Activated CD4-positive, alpha-beta memory T cell treated with anti-CD3 and anti-CD28 coated beads for 36 hours (primary cell): ENCODE data around the gene GJB4. TPM values are rescaled to one million over a fixed set of nuclear protein-coding genes. Genes with fewer than 3 reads are reported as not detected.
"Not testable (repeated sequence)": the region's sequence is repeated elsewhere in the genome, so short reads cannot be mapped to it uniquely, and the experiment has no call there.

Source experiments
- CTCF ChIA-PET: fragments of 350-600 bp; sonication (Branson Sonifier 250); formaldehyde crosslinking; loops from one replicate; lab custom pipeline; 2021; ENCODE audit warnings: antibody characterized with exemption, inconsistent platforms; lab: Charles Lee
- POLR2A ChIA-PET: fragments of 350-600 bp; sonication (Branson Sonifier 250); formaldehyde crosslinking; loops from one replicate; lab custom pipeline; 2021; ENCODE audit warnings: antibody characterized with exemption; lab: Charles Lee
- DNase-seq: peaks from one replicate; pipeline ENCODE4 v3.0.0-alpha.2; 2020
- H3K27ac Mint-ChIP-seq: one replicate; pipeline ENCODE4 v1.8.0; 2021; ENCODE audit warnings: mixed read lengths
- H3K27me3 Mint-ChIP-seq: one replicate; pipeline ENCODE4 v1.8.0; 2021; ENCODE audit warnings: mixed read lengths
- H3K36me3 Mint-ChIP-seq: one replicate; pipeline ENCODE4 v1.8.0; 2021; ENCODE audit warnings: mixed read lengths
- H3K4me1 Mint-ChIP-seq: one replicate; pipeline ENCODE4 v1.8.0; 2021; ENCODE audit warnings: low read depth, mixed read lengths
- H3K4me3 Mint-ChIP-seq: one replicate; pipeline ENCODE4 v1.8.0; 2021; ENCODE audit warnings: mild to moderate bottlenecking, mixed read lengths
- H3K9me3 Mint-ChIP-seq: one replicate; pipeline ENCODE4 v1.8.0; 2021; ENCODE audit warnings: mixed read lengths
- intact Hi-C: fragments of 100-400 bp; cut with micrococcal nuclease; formaldehyde crosslinking; loops from one replicate; pipeline ENCODE4 v1.15.1; 2023
- total RNA-seq, 2 experiments: library from RNA; stranded (reverse); gene quantifications; one replicate each; pipeline ENCODE4 v1.2.3, GENCODE V29; 2021

The GJB4 gene
- total RNA-seq, 2 experiments from 2014 or later = not detected

- Mint-ChIP-seq H3K36me3 (no peaks in the 10 kb centered on the region), H3K9me3 (no peaks in the 10 kb centered on the region), H3K4me3 (no peak overlapping the region), H3K27ac (no peak overlapping the region), H3K27me3 (peaks cover 1% of the 10 kb centered on the region), H3K4me1 (no peaks in the 10 kb centered on the region)
- intact Hi-C loops = no loop called here
- DNase-seq = no peak
- POLR2A ChIA-PET = no interaction called here
- CTCF ChIA-PET = no interaction called here
These were observed 11.5 kb downstream of the GJB4 start for GRCh38 chr1:34770891-34771504.

GRCh38 chr1:34771573-34772371 lies 12.2 kb downstream of the GJB4 start:
- DNase-seq = no peak
- H3K27me3 Mint-ChIP-seq = peaks cover 1% of the 10 kb centered on the region
- ChIA-PET CTCF (no interaction called here), POLR2A (no interaction called here)
- H3K4me1 Mint-ChIP-seq = no peaks in the 10 kb centered on the region
- no peak overlapping the region for H3K27ac Mint-ChIP-seq
- H3K4me3 Mint-ChIP-seq = no peak overlapping the region
- H3K9me3 Mint-ChIP-seq = no peaks in the 10 kb centered on the region
- H3K36me3 Mint-ChIP-seq = no peaks in the 10 kb centered on the region
- intact Hi-C loops = no loop called here

GRCh38 chr1:34773114-34773513 lies 13.6 kb downstream of the GJB4 start:
- CTCF ChIA-PET, intact Hi-C loops, H3K4me1 Mint-ChIP-seq, DNase-seq, H3K36me3 Mint-ChIP-seq, H3K4me3 Mint-ChIP-seq, POLR2A ChIA-PET, H3K9me3 Mint-ChIP-seq, H3K27ac Mint-ChIP-seq, H3K27me3 Mint-ChIP-seq: not testable (repeated sequence)

- Mint-ChIP-seq H3K4me1 (no peaks in the 10 kb centered on the region), H3K4me3 (no peak overlapping the region), H3K9me3 (no peaks in the 10 kb centered on the region), H3K36me3 (no peaks in the 10 kb centered on the region), H3K27ac (no peak overlapping the region), H3K27me3 (peaks cover 13% of the 10 kb centered on the region)
- intact Hi-C loops = no loop called here
- POLR2A ChIA-PET = no interaction called here
- DNase-seq = no peak
- CTCF ChIA-PET = interaction anchor here (0.6 kb wide), 1 partner anchor 12 kb away, joined by 3 read pairs; no protein-coding TSS in a partner anchor
These were observed 15.4 kb downstream of the GJB4 start for GRCh38 chr1:34774957-34775356.

GRCh38 chr1:34776911-34777310 lies 17.4 kb downstream of the GJB4 start:
- CTCF ChIA-PET = no interaction called here
- no peaks in the 10 kb centered on the region for H3K4me1 Mint-ChIP-seq
- H3K36me3 Mint-ChIP-seq = no peaks in the 10 kb centered on the region
- no peak overlapping the region for H3K27ac Mint-ChIP-seq
- H3K9me3 Mint-ChIP-seq = no peaks in the 10 kb centered on the region
- no peak for DNase-seq
- intact Hi-C loops = no loop called here
- H3K27me3 Mint-ChIP-seq = peaks cover 20% of the 10 kb centered on the region
- H3K4me3 Mint-ChIP-seq = no peak overlapping the region
- POLR2A ChIA-PET = no interaction called here

GRCh38 chr1:34777519-34778321 lies 18.2 kb downstream of the GJB4 start:
- no peak for DNase-seq
- CTCF ChIA-PET = interaction anchor here (1.8 kb wide), 1 partner anchor 35 kb away, joined by 5 read pairs; no protein-coding TSS in a partner anchor
- H3K4me1 Mint-ChIP-seq = no peaks in the 10 kb centered on the region
- POLR2A ChIA-PET = no interaction called here
- H3K36me3 Mint-ChIP-seq = no peaks in the 10 kb centered on the region
- no peaks in the 10 kb centered on the region for H3K9me3 Mint-ChIP-seq
- intact Hi-C loops = no loop called here
- H3K27ac Mint-ChIP-seq = no peak overlapping the region
- H3K27me3 Mint-ChIP-seq = peaks cover 27% of the 10 kb centered on the region
- no peak overlapping the region for H3K4me3 Mint-ChIP-seq

- CTCF ChIA-PET = interaction anchor here (1.8 kb wide), 1 partner anchor 36 kb away, joined by 5 read pairs; no protein-coding TSS in a partner anchor
- H3K27ac Mint-ChIP-seq = no peak overlapping the region
- H3K27me3 Mint-ChIP-seq = peaks cover 32% of the 10 kb centered on the region
- H3K36me3 Mint-ChIP-seq = no peaks in the 10 kb centered on the region
- H3K4me1 Mint-ChIP-seq = no peaks in the 10 kb centered on the region
- no peaks in the 10 kb centered on the region for H3K9me3 Mint-ChIP-seq
- POLR2A ChIA-PET = no interaction called here
- no peak overlapping the region for H3K4me3 Mint-ChIP-seq
- intact Hi-C loops = no loop called here
- DNase-seq = no peak
These were observed 18.8 kb downstream of the GJB4 start for GRCh38 chr1:34778381-34778780.

GRCh38 chr1:34779005-34779404 lies 19.5 kb downstream of the GJB4 start:
- no peak for DNase-seq
- no peak overlapping the region for H3K27ac Mint-ChIP-seq
- ChIA-PET CTCF (interaction anchor here (1.8 kb wide), 1 partner anchor 36 kb away, joined by 5 read pairs; no protein-coding TSS in a partner anchor), POLR2A (no interaction called here)
- H3K36me3 Mint-ChIP-seq = no peaks in the 10 kb centered on the region
- no peaks in the 10 kb centered on the region for H3K9me3 Mint-ChIP-seq
- H3K27me3 Mint-ChIP-seq = peaks cover 33% of the 10 kb centered on the region
- H3K4me3 Mint-ChIP-seq = no peak overlapping the region
- H3K4me1 Mint-ChIP-seq = no peaks in the 10 kb centered on the region
- intact Hi-C loops = no loop called here

- ChIA-PET POLR2A (no interaction called here), CTCF (interaction anchor here (1.8 kb wide), 1 partner anchor 37 kb away, joined by 5 read pairs; no protein-coding TSS in a partner anchor)
- H3K36me3 Mint-ChIP-seq = no peaks in the 10 kb centered on the region
- H3K4me3 Mint-ChIP-seq = no peak overlapping the region
- no peak overlapping the region for H3K27ac Mint-ChIP-seq
- no peaks in the 10 kb centered on the region for H3K9me3 Mint-ChIP-seq
- no peak for DNase-seq
- no peaks in the 10 kb centered on the region for H3K4me1 Mint-ChIP-seq
- intact Hi-C loops = no loop called here
- H3K27me3 Mint-ChIP-seq = peaks cover 33% of the 10 kb centered on the region
These were observed 20.0 kb downstream of the GJB4 start for GRCh38 chr1:34779526-34779925.

- no peak overlapping the region for H3K4me3 Mint-ChIP-seq
- peaks cover 33% of the 10 kb centered on the region for H3K27me3 Mint-ChIP-seq
- H3K36me3 Mint-ChIP-seq = no peaks in the 10 kb centered on the region
- no peaks in the 10 kb centered on the region for H3K9me3 Mint-ChIP-seq
- ChIA-PET CTCF (no interaction called here), POLR2A (no interaction called here)
- no peaks in the 10 kb centered on the region for H3K4me1 Mint-ChIP-seq
- H3K27ac Mint-ChIP-seq = no peak overlapping the region
- DNase-seq = no peak
- intact Hi-C loops = no loop called here
These were observed 20.4 kb downstream of the GJB4 start for GRCh38 chr1:34779962-34780361.

- Mint-ChIP-seq H3K27ac (no peak overlapping the region), H3K4me1 (no peaks in the 10 kb centered on the region), H3K27me3 (peaks cover 33% of the 10 kb centered on the region), H3K4me3 (no peak overlapping the region), H3K9me3 (no peaks in the 10 kb centered on the region), H3K36me3 (no peaks in the 10 kb centered on the region)
- ChIA-PET CTCF (no interaction called here), POLR2A (no interaction called here)
- intact Hi-C loops = no loop called here
- no peak for DNase-seq
These were observed 21.0 kb downstream of the GJB4 start for GRCh38 chr1:34780528-34780927.
